ENCODE results near the gene PTPRC.

DNA sequence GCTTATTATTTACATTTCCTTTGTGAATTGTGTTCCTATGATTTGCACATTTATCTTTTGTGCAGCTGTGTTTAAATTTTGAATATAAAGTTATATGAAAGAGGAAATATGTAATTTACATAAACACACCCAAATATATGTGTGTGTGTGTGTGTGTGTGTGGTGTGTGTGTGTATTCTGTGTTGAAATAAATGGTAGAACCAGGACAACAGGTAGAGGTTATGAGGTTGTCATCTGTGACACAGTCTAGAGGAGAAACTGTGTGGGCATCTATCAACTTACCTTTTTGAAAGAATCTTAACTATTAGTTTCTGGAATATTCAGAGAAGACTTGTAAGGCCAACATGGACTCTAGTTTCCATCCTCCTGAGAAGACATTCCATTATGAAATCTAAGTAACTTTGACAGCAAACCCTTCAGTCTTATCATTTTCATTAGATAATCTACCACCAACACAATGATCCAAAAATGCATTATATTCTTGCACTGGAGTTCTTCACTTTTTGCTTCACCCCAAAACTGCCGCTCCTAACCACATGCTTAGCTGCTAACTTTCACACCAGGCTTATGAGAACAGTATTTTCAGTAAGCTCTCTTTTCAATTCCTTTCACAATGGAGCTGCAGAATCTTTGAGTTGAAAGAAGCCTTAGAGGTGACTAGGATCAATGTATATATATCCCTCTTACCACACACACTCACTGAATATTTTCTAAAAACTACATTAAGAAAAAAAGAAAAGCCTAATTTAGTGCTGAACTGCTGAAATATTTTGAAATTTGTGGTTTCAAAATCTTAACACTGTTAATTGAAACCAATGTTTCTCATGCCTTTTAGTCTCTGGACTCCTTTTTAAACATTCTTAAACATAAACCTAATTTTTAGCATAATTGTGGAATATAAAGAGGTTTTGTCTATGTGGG is 21.8 kb downstream of the PTPRC start:
- TF ChIP-seq CTCF (IDR thresholded peaks at IDR 0.05; ENCODE audit: low read length) = no peak
- TF ChIP-seq EZH2 (IDR thresholded peaks at IDR 0.05; ENCODE audit: borderline replicate concordance, low read length) = no peak

Data from OCI-LY1 (cell line).